Measurements from ENCODE around the gene WDR72. TPM values are rescaled to one million over a fixed set of nuclear protein-coding genes. Genes with fewer than 3 reads are reported as not detected.

The WDR72 gene
- total and polyA plus RNA-seq, 2 of the 13 experiments (the other 11 are each of a cell fraction or from before 2014, with no cell fraction given), result 0.21 to 0.60 TPM

DNA sequence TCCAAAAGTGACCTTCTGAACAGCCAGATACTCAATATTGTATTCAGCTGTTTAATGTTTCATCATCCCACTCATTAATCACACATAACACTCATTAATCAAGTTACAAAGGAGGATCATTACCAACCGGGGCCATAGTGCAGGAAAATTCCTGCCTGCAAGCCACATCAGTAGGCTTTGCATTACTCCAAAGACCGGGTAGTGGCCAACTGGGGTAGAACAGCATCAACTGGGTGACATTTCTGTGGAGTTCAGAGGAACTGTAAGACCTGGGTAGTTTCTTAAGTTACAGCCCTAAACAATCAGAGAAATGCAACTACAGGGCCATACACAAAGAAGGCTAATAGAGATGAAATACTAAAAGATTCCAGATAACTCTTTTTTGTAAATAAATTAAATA, 253.1 kb downstream of the WDR72 start (continued):
- TF ChIP-seq HIVEP1 (CRISPR knock-in tag; IDR thresholded peaks at IDR 0.05) (no peak), ADNP (CRISPR knock-in tag; IDR thresholded peaks at IDR 0.05) (no peak), SP1 (IDR thresholded peaks at IDR 0.05) (no peak), SP1 (CRISPR knock-in tag; IDR thresholded peaks at IDR 0.05) (no peak), CBX1 (IDR thresholded peaks at IDR 0.05; ENCODE audit: low read depth) (no peak), ZNF33B (CRISPR knock-in tag; IDR thresholded peaks at IDR 0.05) (no peak), ZNF547 (CRISPR knock-in tag; IDR thresholded peaks at IDR 0.05) (no peak), HNRNPUL1 (IDR thresholded peaks at IDR 0.05; ENCODE audit: low read depth, low read length) (no peak), RFXAP (CRISPR knock-in tag; IDR thresholded peaks at IDR 0.05; ENCODE audit: borderline replicate concordance) (no peak)
- TF ChIP-seq, protein P1, sequence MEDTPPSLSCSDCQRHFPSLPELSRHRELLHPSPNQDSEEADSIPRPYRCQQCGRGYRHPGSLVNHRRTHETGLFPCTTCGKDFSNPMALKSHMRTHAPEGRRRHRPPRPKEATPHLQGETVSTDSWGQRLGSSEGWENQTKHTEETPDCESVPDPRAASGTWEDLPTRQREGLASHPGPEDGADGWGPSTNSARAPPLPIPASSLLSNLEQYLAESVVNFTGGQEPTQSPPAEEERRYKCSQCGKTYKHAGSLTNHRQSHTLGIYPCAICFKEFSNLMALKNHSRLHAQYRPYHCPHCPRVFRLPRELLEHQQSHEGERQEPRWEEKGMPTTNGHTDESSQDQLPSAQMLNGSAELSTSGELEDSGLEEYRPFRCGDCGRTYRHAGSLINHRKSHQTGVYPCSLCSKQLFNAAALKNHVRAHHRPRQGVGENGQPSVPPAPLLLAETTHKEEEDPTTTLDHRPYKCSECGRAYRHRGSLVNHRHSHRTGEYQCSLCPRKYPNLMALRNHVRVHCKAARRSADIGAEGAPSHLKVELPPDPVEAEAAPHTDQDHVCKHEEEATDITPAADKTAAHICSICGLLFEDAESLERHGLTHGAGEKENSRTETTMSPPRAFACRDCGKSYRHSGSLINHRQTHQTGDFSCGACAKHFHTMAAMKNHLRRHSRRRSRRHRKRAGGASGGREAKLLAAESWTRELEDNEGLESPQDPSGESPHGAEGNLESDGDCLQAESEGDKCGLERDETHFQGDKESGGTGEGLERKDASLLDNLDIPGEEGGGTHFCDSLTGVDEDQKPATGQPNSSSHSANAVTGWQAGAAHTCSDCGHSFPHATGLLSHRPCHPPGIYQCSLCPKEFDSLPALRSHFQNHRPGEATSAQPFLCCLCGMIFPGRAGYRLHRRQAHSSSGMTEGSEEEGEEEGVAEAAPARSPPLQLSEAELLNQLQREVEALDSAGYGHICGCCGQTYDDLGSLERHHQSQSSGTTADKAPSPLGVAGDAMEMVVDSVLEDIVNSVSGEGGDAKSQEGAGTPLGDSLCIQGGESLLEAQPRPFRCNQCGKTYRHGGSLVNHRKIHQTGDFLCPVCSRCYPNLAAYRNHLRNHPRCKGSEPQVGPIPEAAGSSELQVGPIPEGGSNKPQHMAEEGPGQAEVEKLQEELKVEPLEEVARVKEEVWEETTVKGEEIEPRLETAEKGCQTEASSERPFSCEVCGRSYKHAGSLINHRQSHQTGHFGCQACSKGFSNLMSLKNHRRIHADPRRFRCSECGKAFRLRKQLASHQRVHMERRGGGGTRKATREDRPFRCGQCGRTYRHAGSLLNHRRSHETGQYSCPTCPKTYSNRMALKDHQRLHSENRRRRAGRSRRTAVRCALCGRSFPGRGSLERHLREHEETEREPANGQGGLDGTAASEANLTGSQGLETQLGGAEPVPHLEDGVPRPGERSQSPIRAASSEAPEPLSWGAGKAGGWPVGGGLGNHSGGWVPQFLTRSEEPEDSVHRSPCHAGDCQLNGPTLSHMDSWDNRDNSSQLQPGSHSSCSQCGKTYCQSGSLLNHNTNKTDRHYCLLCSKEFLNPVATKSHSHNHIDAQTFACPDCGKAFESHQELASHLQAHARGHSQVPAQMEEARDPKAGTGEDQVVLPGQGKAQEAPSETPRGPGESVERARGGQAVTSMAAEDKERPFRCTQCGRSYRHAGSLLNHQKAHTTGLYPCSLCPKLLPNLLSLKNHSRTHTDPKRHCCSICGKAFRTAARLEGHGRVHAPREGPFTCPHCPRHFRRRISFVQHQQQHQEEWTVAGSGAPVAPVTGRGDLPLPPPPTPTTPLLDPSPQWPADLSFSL (CRISPR knock-in tag; IDR thresholded peaks at IDR 0.05), result no peak
- TF ChIP-seq, protein P2, sequence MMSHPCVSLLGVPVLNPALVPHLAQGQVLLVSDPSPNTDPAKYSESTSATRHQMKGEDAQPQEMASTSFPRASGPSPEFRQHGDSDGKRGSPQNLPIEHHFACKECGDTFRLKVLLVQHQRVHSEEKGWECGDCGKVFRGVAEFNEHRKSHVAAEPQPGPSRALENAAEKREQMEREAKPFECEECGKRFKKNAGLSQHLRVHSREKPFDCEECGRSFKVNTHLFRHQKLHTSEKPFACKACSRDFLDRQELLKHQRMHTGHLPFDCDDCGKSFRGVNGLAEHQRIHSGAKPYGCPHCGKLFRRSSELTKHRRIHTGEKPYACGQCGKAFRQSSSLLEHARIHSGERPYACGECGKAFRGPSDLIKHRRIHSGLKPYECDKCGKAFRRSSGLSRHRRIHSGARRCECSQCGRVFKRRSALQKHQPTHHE (CRISPR knock-in tag; IDR thresholded peaks at IDR 0.05; ENCODE audit: borderline replicate concordance), result no peak

Measured in HepG2 (cell line).